Heart left ventricle (tissue), 13 donors: ENCODE results near the gene DGKB.

Source experiments
- CTCF ChIP-seq, 12 donors: fragments of 200-600 bp; sonication (generic) in 4 of 12; IDR thresholded peaks; one replicate each; pipeline versions ENCODE4 v1.5.0 to v1.8.0; 2018 to 2022; ENCODE audit warnings: antibody characterized with exemption in 12 of 12, mild to moderate bottlenecking in 5 of 12
- POLR2A ChIP-seq, 2 donors: fragments of 450-650 bp; IDR thresholded peaks; one replicate each; pipeline ENCODE4 v1.6.1; 2017; ENCODE audit warnings: antibody characterized with exemption in 2 of 2, mild to moderate bottlenecking in 2 of 2, moderate library complexity in 2 of 2
- donor health status: ischemic (EF 13 %, LVEDD 7.1; RV severe dilation, severe dysfunction).
- donor health status: DM: no; HTN: yes; CAD: no.
- donor health status: DM: no; HTN: no; CAD: no.
- donor health status: ischemic (EF 25% LVEDD 6.9; RV normal size, moderate dysfunction).
- donor health status: ischemic (EF 25% LVEDD 5.7; RV mildly dilated, moderate dysfunction).
- donor health status: ischemic (EF 35%, LVEDD 5.7; RV mildly dilated, moderate dysfunction).
- donor health status: nonischemic (EF 11% LVEDD 7.7; RV severe dilation, severe dysfunction).
- donor health status: DM: yes; HTN: yes; CAD: no.
- donor health status: PGD.
- donor health status: ischemic (EF 29% LVEDD 5.4; RV normal size, mild dysfunction).
- donor health status: nonischemic (EF 23%, LVEDD 6.1; RV moderate dilation, normal function).

- TF ChIP-seq POLR2A (IDR thresholded peaks at IDR 0.05) (no peak), CTCF (IDR thresholded peaks at IDR 0.05) (no peak)
Measured at GRCh38 chr7:14570750-14571607, 331.6 kb downstream of the DGKB start.
